ENCODE data around the gene CYB5A.

GRCh38 chr18:74261053-74261713 lies 30.6 kb downstream of the CYB5A start:
- TF ChIP-seq RFX5 (IDR thresholded peaks at IDR 0.05), result no peak
- TF ChIP-seq BCL3 (IDR thresholded peaks at IDR 0.05), result no peak
- TF ChIP-seq POLR2A (IDR thresholded peaks at IDR 0.05; ENCODE audit: low read length), result no peak
- TF ChIP-seq CHD2 (IDR thresholded peaks at IDR 0.05; ENCODE audit: low read length, partially characterized antibody), result no peak
- TF ChIP-seq, protein P1, sequence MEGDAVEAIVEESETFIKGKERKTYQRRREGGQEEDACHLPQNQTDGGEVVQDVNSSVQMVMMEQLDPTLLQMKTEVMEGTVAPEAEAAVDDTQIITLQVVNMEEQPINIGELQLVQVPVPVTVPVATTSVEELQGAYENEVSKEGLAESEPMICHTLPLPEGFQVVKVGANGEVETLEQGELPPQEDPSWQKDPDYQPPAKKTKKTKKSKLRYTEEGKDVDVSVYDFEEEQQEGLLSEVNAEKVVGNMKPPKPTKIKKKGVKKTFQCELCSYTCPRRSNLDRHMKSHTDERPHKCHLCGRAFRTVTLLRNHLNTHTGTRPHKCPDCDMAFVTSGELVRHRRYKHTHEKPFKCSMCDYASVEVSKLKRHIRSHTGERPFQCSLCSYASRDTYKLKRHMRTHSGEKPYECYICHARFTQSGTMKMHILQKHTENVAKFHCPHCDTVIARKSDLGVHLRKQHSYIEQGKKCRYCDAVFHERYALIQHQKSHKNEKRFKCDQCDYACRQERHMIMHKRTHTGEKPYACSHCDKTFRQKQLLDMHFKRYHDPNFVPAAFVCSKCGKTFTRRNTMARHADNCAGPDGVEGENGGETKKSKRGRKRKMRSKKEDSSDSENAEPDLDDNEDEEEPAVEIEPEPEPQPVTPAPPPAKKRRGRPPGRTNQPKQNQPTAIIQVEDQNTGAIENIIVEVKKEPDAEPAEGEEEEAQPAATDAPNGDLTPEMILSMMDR (IDR thresholded peaks at IDR 0.05), result no peak
- no peak for TF ChIP-seq KDM1A (IDR thresholded peaks at IDR 0.05; ENCODE audit: low read depth)
- TF ChIP-seq, protein P2, sequence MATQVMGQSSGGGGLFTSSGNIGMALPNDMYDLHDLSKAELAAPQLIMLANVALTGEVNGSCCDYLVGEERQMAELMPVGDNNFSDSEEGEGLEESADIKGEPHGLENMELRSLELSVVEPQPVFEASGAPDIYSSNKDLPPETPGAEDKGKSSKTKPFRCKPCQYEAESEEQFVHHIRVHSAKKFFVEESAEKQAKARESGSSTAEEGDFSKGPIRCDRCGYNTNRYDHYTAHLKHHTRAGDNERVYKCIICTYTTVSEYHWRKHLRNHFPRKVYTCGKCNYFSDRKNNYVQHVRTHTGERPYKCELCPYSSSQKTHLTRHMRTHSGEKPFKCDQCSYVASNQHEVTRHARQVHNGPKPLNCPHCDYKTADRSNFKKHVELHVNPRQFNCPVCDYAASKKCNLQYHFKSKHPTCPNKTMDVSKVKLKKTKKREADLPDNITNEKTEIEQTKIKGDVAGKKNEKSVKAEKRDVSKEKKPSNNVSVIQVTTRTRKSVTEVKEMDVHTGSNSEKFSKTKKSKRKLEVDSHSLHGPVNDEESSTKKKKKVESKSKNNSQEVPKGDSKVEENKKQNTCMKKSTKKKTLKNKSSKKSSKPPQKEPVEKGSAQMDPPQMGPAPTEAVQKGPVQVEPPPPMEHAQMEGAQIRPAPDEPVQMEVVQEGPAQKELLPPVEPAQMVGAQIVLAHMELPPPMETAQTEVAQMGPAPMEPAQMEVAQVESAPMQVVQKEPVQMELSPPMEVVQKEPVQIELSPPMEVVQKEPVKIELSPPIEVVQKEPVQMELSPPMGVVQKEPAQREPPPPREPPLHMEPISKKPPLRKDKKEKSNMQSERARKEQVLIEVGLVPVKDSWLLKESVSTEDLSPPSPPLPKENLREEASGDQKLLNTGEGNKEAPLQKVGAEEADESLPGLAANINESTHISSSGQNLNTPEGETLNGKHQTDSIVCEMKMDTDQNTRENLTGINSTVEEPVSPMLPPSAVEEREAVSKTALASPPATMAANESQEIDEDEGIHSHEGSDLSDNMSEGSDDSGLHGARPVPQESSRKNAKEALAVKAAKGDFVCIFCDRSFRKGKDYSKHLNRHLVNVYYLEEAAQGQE (IDR thresholded peaks at IDR 0.05), result no peak
- TF ChIP-seq SMC3 (IDR thresholded peaks at IDR 0.05), result no peak
- no peak for TF ChIP-seq EP300 (IDR thresholded peaks at IDR 0.05)
- no peak for TF ChIP-seq ESRRA (IDR thresholded peaks at IDR 0.05; ENCODE audit: borderline replicate concordance, low read length)
